BE2C (cell line): ENCODE measurements around the gene COL4A2.

Source experiments
- DNase-seq: peaks from one replicate; pipeline ENCODE4 v3.0.0-alpha.2; 2020
- H3K27me3 ChIP-seq: fragments of 250-450 bp; sonication (Bioruptor Pico); 2 replicates; pipeline ENCODE4 v1.5.1; 2020; ENCODE audit warnings: mild to moderate bottlenecking
- H3K36me3 ChIP-seq: fragments of 250-450 bp; sonication (Bioruptor Pico); 2 replicates; pipeline ENCODE4 v1.5.1; 2020; ENCODE audit warnings: mild to moderate bottlenecking
- H3K4me1 ChIP-seq: fragments of 250-450 bp; sonication (Bioruptor Pico); 2 replicates; pipeline ENCODE4 v1.5.1; 2020
- H3K4me3 ChIP-seq: 2 replicates; pipeline ENCODE4 v1.5.1; 2011; ENCODE audit warnings: low read depth, low read length
- H3K9me3 ChIP-seq: fragments of 250-450 bp; sonication (Bioruptor Pico); 2 replicates; pipeline ENCODE4 v1.5.1; 2020
- TF ChIP-seq, protein P1 (sequence below): IDR thresholded peaks from 2 replicates; pipeline ENCODE4 v1.5.1; 2012; ENCODE audit warnings: mild to moderate bottlenecking, low read depth, low read length

The COL4A2 gene

DNA sequence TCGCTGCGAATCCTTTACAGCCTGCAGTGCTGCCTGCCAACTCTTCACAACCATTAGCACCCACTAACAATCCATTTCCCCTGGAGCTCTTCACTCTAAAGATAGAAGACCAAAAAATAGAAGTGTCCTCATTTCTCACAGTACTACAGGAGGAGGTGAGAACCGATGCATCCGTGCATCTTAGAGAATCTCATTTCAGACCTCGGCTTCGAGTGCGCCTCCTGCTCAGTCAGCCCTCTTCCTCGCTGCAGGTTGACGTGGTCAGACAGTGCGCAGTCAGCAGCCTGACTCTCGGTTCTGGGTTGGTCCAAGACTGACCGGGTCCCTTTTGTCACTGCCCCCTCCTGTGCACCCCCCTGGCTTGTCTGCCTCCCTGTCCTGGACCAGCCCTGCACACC is 169.1 kb downstream of the COL4A2 start:
- H3K36me3 ChIP-seq, result no peaks in the 10 kb centered on the region
- peaks cover 15% of the 10 kb centered on the region; the same call in 1 of the 2 replicates for H3K27me3 ChIP-seq
- no peak overlapping the region for H3K4me3 ChIP-seq
- TF ChIP-seq, protein P1, sequence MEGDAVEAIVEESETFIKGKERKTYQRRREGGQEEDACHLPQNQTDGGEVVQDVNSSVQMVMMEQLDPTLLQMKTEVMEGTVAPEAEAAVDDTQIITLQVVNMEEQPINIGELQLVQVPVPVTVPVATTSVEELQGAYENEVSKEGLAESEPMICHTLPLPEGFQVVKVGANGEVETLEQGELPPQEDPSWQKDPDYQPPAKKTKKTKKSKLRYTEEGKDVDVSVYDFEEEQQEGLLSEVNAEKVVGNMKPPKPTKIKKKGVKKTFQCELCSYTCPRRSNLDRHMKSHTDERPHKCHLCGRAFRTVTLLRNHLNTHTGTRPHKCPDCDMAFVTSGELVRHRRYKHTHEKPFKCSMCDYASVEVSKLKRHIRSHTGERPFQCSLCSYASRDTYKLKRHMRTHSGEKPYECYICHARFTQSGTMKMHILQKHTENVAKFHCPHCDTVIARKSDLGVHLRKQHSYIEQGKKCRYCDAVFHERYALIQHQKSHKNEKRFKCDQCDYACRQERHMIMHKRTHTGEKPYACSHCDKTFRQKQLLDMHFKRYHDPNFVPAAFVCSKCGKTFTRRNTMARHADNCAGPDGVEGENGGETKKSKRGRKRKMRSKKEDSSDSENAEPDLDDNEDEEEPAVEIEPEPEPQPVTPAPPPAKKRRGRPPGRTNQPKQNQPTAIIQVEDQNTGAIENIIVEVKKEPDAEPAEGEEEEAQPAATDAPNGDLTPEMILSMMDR, result no peak
- H3K9me3 ChIP-seq, result no peaks in the 10 kb centered on the region
- peaks cover 3% of the 10 kb centered on the region; the same call in 1 of the 2 replicates for H3K4me1 ChIP-seq
- DNase-seq, result no peak

DNA sequence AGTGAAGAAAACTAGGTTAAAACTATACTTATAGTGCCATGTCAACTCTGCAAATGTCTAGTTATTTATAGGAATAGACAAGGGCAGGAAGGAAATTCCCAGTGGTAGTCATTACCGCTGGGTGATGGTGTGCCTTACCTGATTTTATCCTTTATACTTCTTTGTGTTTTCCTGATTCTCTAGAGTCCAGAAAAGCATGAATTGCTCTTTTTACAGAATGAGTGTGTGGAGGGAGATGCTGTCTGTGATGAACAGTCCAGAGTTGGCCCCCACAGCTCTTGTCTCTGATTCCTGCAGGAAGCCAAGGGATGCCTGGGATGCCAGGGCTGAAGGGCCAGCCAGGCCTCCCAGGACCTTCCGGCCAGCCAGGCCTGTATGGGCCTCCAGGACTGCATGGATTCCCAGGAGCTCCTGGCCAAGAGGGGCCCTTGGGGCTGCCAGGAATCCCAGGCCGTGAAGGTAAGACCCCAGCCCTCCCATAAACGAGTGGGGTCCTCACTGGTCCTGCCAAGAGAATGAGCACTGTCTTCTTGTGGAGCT is 170.7 kb downstream of the COL4A2 start:
- Histone ChIP-seq H3K4me1 (no peaks in the 10 kb centered on the region), H3K9me3 (no peaks in the 10 kb centered on the region), H3K4me3 (no peak overlapping the region), H3K27me3 (peaks cover 24% of the 10 kb centered on the region), H3K36me3 (no peaks in the 10 kb centered on the region)
- no peak for DNase-seq
- TF ChIP-seq, protein P1, result no peak

DNA sequence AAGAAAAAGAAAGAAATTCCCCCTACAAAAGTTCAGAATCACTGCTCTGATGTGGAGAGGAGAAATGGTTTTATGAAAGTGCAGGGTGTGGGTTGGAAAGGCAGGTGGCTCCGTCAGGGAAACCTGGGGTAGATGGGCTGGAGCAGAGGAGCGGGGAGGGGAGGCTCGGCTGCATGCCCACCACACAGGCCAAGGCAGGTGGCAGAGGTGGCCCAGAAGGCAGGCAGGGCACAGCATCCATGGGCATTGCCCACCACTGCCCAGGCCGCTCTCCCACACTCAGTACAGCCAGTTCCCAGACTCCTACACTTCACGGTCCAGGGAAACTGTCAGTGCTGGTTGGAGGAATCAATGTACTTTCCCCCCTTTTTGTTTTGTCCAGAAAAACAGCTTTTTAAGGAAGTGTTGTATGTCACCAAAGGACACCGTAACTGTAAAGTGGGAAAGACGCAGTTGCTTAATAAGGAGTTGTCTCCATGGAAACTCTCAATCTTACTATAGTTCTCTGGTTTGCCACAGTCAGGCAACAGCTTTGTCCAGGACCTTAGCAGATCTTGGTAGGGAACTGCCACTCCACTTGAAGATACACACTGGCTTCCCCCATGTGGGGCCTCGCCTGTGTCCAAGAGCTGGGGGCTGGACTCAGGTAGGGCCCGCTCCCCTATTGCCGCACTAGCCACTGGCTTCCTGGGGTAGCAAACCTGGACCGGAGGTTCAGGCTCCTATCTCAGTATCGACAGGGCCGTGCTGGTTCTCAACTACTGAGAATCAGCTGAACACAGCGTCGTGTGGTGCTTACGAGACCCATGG is 171.5 kb downstream of the COL4A2 start:
- no peaks in the 10 kb centered on the region for H3K4me1 ChIP-seq
- H3K36me3 ChIP-seq, result no peaks in the 10 kb centered on the region
- H3K27me3 ChIP-seq, result peaks cover 30% of the 10 kb centered on the region
- no peak overlapping the region for H3K4me3 ChIP-seq
- no peaks in the 10 kb centered on the region for H3K9me3 ChIP-seq
- DNase-seq, result no peak
- TF ChIP-seq, protein P1, result no peak

DNA sequence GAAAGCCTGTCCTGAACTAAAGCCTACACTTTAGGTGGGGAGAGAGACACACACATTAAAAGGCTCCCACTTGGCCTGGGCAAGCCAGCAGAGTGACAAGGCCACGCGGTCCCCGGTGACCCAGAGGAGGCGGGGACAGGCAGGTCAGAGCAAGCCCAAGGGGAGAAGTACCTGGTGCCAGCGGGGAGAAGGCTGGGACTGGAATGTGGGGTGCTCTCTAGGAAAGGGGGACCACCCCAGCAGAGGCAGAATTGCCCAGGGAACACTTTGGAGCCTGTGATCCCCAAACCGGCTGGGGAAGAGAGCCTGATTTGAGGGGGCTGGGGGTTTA is 172.1 kb downstream of the COL4A2 start:
- no peaks in the 10 kb centered on the region for H3K4me1 ChIP-seq
- H3K36me3 ChIP-seq, result no peaks in the 10 kb centered on the region
- peaks cover 30% of the 10 kb centered on the region for H3K27me3 ChIP-seq
- no peak for DNase-seq
- H3K4me3 ChIP-seq, result no peak overlapping the region
- TF ChIP-seq, protein P1, result no peak
- H3K9me3 ChIP-seq, result no peaks in the 10 kb centered on the region

DNA sequence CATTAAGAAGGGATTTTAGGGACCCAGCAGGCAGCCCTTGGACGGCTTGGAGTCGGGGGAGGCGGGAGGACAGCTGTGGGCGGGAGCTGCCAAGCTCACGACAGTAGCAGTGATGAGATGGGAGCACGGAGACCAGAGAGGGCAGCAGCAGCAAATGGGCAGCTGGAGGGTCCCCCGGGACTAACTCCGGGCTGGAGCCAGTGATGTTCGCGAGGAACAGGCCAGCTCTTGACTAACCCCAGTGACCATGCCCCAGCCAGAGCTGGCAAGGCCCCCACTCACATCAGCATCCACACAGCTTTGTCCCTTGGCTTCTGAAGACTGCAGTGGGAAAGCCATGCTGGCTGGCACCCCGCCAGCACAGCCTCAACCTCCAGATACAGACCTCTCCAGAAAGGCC is 172.6 kb downstream of the COL4A2 start:
- H3K4me1 ChIP-seq, result no peaks in the 10 kb centered on the region
- peaks cover 30% of the 10 kb centered on the region for H3K27me3 ChIP-seq
- H3K9me3 ChIP-seq, result no peaks in the 10 kb centered on the region
- H3K36me3 ChIP-seq, result no peaks in the 10 kb centered on the region
- no peak overlapping the region for H3K4me3 ChIP-seq
- TF ChIP-seq, protein P1, result no peak
- no peak for DNase-seq

DNA sequence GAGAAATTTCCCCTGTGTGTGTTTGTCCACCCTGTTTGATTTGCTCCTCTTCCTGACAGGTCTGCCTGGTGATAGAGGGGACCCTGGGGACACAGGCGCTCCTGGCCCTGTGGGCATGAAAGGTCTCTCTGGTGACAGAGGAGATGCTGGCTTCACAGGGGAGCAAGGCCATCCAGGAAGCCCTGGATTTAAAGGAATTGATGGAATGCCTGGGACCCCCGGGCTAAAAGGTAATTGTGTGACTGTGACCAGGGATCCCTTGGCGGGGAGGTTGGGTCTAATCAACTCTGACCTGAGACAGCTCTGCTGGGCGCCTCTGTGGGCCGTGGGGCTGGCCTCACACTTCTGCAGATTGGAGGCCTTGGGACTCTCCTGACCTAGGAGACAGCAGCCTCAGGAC is 173.1 kb downstream of the COL4A2 start:
- no peaks in the 10 kb centered on the region for H3K4me1 ChIP-seq
- no peaks in the 10 kb centered on the region for H3K36me3 ChIP-seq
- H3K27me3 ChIP-seq, result peaks cover 30% of the 10 kb centered on the region
- no peaks in the 10 kb centered on the region for H3K9me3 ChIP-seq
- H3K4me3 ChIP-seq, result no peak overlapping the region
- TF ChIP-seq, protein P1, result no peak
- DNase-seq, result no peak
